GM18861 (cell line): Measurements from ENCODE around the gene ENC1.
A peak's percentile ranks its signal among the peaks of the same experiment; 100 is the strongest.

ENCODE experiments used
- ATAC-seq: cut with Tn5 transposase; IDR thresholded peaks from one replicate; pipeline ENCODE4 v1.9.1; 2021; ENCODE audit not compliant: unreplicated experiment

The ENC1 gene

DNA sequence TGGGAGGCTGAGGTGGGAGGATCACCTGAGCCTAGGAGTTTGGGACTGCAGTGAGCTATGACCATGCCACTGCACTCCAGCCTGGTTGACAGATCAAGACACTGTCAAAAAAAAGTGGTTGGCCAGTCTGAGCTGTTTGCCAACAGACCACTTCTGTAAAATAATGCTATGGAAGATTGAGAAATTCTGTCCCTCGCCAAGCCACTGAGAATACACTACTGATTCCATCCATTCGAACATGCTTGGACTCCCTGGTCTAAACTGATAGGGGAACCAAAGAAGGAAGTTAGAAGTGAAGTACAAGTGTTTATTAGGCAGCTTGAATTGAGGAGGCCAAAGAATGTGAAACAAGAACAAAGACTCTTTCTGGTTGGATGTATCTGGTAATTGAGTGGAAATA, 27.2 kb downstream of the ENC1 start:
- ATAC-seq = no peak

DNA sequence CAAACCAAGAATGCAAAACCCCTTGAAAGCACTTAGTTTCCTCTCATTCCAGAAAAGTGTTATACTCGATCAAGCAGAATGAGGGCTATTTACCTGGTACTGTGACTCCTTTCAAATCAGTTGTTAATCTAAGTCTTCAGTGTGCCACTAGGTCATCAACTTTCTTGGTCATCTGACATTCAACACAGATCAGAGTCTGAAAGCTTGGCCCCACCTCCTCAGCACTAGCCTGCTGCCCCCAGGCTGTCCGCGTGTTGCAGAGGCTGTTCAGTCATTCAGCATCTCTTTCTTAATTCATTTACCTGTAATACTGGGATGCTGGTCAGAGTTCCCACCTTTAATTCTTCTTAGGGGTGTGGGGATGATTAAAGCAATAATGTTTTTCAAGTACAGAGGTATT, 28.5 kb downstream of the ENC1 start:
- no peak for ATAC-seq

DNA sequence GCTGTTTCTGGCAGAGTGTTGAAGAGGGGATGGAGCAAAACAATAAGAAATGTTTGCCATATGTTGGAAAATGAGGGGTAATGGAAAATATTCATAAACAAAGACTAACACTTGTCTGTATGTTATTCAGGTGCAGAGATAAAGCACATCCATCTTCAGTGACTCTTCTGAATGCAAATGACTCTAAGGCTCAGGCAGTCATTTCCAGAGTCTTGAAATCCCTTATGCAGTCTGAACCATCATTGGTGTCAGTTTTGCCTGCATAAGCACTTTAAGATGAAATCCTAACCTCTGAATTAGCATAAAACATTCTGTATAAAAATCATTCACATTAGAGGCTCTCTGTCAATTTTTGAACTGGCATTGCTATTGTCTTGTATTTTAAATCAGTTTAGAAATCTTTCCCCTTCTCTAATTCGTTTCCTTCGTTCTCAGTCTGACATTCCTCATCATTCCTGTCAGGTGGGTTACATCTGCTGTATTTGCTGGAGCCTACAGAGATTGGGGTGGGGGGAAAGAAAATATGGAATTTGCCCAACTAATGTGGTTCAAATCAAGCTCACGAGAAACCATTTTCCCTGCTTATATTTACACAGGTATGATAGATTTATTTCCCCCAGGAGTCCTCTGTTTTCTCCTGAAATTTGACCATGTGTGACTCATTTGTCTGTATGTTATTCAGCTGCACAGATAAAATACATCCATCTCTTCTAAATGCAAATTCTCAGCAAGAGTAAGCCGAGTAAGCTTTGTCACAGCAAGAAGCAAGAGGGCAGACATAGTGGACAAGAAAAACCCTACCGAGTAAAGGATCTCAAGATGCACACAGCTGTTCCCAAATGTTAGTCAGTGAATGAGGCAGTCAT, 31.6 kb downstream of the ENC1 start:
- ATAC-seq = no peak

DNA sequence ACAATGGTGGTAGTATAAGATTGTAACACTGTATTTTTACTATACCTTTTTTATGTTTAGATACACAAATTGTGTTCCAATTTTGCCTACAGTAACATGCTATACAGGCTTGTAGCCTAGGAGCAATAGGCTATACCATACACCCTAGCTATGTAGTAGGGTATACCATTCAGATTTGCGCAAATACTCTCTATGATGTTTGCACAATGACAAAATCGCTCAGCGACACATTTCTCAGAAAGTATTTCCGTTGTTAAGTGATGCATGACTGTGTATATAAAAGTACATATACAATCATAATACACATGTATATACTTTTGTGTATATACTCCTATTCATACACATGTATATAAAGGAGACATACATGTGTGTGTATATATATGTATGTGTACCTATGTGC, 34.8 kb downstream of the ENC1 start:
- no peak for ATAC-seq

DNA sequence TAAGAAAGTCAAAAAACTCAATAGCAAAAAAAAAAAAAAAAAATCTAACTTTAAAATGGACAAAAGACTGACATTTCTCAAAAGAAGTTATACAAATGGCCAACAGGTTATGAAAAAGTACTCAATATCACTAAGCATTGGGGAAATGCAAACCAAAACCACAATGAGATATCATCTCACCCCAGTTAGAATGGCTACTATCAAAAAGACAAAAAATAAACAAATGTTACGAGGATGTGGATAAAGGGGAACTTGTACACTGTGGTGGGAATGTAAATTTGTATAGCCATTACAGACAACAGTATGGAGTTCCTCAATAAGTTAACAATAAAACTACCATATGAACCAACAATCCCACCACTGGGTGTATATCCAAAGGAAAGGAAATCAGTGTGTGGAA, 37.2 kb downstream of the ENC1 start:
- ATAC-seq = no peak

DNA sequence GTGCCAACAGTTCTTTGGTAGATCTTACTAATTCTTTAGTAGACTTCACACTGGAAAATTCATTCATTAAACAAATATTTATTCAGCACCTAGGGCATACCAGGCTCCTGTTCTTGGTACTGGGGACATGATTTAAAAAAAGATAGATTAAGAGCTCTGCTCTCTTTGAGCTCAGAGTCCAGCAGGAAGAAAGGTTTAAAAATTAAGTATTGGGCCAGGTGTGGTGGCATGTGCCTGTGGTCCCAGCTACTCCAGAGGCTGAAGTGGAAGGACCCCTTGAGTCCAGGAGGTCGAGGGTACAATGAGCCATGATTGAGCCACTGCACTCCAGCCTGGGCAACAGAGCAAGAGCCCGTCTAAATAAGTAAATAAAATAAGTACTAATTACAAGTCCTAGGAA, 41.4 kb downstream of the ENC1 start:
- ATAC-seq = no peak

DNA sequence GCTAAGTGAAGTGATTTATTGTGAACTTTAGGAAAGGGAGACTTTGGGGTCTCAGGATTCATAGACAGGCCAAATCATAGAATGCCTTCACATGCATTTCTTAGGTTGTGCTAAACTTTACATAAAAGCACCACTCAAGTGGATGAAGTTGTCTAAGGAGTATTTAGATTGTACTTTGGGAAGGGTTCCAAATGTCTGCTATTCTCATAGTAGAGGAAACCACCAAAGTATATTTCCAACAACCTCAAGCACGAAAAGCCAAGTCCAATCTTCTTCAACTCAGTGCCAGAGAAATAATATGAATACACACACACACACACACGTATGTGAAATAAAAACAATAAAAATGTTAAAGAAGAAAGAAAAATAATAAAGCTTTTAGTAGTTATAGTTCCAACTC, 41.8 kb downstream of the ENC1 start:
- ATAC-seq = no peak

DNA sequence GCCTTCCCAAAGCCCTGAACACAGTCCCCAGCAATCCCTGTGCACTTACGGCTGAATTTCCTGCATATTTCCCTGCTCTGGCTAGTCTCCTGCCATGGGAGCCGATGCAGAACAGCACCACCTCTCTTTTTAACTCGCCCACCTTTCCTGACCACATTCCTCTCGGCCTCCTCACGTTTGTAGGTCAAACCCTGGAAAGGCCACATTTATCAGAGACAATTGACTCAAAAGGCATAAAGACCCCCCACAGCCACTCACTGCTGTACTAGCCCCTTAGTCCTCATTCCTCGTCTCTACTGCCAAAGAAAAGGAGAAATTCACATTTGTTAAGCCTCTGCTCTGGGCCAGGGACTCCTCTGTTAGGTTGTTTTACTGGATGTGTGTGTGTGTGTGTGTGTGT, 43.6 kb downstream of the ENC1 start:
- no peak for ATAC-seq

DNA sequence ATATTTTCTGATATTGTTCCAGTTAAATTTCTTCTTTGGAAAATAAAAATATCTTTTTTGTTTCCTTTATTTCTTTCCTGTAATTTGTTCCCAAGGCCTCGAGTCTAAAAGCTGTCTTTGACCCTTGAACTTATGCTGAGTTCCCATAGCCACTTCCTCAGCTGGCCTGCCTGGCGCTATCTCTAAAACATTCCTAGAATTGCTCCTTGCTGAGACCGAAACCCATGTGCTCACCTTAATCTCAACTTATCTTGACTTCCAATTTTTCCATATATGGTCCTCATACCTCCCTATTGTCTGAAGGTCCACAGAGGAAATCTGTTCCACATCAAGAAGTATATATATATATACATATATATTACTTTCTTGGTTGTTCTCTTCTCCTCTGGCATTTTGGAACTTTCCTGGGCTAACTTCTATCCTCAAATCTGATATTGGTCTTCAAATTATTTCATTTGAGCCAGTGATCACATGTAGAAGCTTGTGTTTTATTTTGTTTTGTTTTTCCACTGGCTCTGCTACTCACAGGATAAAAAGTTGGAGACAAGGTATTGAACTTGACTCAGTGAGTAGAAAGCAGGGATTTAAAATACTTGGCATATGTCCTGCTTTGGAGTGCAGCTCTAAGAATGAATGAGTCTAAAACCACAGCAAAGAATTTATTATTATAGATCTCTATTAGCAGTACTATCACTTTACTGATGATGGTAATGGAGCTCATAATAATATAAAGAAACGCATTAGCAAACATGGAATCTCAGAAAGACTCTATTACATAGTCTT, 45.2 kb downstream of the ENC1 start:
- ATAC-seq = no peak

DNA sequence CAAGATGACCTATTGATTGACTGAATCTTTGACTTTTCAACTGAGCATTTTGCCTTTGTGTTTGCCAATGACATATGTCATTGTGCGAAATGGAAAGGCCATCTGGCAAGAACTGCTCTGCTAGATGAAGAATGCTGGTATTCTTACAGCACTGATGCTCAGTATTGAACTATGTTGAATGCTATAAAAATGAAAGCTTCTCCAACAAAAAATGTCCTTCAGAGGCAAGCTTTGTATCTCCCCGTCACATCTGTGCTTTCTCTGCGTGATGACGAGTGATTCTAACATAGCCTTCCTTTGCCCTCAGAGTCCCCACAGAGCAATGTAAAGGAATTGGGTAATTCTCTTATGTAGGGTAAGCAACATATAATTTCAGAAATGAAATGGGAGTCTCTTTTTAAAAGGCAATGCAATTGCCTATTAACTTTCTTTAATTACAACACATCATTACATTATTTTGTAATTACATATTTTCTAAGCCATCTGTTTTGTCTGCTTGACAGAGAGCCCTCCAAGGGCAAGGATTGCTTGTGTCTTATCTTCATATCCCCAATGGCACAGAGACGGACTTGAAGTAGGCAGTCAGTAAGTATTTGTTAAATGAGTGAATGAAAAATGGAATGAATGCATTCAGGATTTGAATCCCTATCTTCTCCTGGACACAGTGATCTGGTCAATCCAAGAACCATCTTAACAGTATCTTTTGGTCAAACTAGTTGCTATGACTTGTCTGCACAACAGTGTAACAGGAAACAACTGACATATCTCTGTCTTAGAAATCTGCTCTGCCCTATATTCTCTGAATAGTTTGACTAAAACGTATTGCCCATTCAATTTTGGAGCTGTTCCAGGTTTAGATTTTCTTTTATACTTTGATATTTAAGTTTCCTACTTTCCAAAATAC, 46.1 kb downstream of the ENC1 start:
- no peak for ATAC-seq

DNA sequence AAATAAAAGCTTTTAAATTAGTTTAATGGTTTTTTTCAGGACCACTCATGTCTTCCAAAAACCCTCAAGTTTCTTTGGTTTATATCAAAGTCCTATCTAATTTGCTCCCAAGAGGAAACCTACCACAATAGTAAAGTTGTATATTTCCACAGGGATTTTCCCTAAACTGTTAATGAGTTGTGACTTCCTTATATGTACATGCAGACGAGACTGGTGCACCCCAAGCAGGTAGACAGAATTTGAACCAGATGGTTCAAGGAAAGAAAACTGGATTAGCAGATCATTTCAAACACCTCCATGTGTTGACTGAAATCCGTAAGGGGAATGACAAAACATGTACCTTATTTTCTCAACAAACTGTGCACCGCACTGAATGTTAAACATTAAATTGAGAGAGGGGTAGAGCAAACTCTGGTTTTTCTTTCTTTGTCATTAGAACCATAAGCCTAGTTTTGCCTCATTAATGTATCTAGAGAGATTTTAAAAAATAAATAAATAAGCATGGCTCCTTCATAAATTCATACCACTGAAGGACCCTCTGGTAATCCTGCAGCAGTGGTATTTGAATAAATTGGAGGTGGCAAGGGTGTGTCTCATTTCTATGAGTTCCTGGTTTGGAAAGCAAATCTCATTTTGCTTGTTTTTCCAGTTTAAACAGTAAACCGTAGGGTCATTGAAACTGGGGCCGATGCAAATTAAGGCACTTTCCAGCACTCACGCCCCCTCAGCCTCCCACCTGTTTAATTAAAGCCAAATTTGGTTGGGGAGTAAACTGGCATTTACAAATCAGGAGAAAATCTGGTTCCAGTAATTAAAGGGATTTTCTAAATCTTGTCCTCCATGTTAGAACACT, 51.1 kb downstream of the ENC1 start:
- ATAC-seq = no peak

DNA sequence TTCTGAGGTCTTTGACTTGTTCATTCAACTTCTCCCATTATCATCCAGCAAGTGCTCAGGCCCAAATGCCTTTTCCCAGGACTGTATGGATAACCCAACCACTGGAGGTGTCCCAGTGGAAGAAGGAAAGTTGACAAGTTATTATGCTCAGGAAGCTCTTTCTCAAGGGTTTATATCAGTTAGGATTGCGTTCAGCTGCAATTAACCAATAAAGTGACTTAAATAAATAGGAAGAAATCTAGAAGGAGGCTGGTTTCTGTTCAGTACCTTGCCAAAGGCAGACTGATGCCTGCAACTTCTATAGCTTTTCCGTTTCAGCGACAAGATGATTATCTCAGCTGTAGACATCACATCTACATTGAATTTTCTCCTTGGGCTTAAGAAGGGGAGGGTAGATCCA, 52.1 kb downstream of the ENC1 start:
- ATAC-seq = no peak

DNA sequence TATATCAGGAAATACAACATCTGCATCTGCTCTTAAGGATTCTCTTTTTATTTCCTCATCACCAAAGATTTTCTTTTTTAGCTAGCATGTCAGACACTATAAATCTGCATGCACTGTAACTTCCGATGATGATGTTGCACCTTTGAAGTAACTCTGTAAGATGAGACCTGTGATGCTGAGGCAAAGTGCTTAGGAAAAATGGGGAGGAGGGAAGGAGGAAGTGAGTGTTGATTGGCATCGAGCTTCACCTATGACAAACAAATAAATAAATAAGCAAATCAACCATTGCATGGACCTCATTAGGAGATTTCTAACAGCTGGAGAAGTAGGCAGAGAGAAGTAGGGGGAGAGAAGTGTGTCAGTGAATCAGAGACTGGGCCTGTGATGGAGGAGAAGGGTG, 52.6 kb downstream of the ENC1 start:
- ATAC-seq = no peak

DNA sequence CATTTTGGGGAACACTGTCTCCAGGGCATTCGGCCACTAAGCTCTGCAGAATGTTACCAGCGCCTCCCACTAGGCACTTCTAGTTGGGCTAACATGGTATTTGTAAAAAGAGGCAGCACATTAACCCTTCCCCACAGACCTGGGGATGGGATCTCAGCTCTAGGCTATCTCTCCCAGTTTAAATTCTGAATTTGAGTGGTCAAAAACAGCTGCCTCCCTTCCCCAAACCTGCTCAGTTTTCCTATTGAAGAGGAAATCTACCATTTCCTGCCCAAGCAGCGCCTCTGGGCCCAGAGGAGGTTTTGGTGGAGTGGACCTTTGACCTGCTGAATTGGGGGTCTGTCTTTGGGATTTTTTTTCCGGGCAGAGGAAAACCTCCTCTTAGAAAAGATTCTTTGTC, 53.2 kb downstream of the ENC1 start:
- ATAC-seq = no peak

DNA sequence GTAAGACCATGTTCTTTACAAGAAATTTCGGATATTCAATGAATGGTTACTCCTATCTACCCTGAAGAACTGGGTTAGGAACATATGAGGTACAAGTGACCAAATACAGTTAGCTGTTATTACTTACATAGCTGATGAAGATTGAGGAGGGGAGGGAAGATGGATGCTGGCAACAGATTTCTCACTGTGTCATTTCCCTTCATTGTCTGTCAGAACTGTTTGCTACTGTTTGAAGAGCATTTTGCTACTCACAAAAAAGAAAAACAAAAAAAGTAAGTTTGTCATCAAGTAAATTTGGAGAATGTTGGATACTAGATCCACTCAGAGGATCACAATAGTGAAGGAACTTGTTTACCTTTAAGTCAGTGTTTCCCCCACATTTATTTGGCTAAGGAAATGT, 53.7 kb downstream of the ENC1 start:
- no peak for ATAC-seq

DNA sequence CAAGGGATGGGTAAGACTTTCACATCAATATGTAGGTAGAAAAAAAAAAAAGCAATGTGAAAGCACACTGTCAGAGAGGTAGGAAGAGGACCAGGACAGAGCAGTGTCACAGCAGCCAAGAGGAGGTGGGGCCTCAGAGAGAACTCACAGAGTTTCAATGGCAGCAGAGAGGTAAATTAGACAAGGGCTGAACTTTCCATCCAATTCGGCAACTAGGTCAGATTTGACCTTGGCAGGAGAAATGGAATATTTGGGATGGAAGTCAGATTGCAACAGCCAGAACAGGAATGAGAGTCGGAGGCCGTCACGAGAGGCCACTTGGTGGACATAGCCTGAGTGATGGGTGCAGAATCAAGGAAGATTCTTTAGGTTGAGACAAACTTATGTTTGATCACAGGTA, 57.7 kb downstream of the ENC1 start:
- ATAC-seq = no peak

DNA sequence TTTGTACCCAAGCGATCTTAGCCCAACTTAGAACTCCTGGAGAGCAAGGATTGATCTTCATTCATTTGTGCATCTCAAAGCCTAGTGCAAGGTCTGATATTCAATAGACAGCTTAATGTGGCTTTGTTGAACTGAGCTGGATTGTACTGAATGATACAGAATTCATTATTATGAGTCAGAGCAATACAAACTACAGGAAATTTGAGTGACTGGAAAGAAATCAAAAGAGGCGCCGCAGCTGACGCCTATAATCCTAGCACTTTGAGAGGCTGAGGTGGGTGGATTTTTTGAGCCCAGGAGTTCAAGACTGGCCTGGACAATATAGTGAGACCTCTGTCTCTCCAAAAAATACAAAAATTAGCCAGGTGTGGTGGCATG, 58.6 kb downstream of the ENC1 start:
- no peak for ATAC-seq

DNA sequence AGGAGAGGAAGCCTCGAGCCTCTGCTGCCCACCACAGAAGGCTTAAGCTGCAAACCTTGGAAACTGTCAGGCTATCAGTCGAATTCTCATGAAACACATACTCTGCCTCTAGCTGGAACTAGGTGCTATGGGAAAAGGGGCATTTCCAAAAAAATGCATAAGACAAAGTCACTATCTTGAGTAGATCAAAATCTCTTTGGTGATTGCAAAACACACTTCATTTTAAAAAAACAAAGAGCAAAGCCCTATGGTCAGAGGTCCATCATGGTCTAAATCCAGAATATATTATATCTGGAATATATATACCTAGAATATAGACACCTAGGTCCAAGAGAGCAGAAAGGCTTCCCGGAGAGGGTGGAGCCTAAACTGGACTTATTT, 59.8 kb downstream of the ENC1 start:
- no peak for ATAC-seq

DNA sequence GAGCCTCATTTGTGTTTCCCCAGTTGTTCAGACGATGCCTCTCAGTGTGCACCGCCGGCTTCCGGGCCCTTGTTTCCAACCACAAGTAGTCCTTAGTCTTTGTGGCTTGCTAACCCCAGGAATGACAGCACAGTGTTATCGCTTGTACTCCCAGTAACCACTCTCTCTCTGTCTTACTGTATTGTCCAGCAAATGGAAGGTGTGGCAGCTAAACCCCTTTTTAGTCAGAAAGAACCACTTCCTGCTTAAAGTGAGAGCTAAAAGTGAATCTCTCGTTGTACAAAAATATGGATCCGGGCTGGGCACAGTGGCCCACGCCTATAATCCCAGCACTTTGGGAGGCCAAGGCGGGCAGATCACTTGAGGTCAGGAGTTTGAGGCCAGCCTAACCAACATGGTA, 61.3 kb downstream of the ENC1 start:
- peak; percentile 58 for ATAC-seq

DNA sequence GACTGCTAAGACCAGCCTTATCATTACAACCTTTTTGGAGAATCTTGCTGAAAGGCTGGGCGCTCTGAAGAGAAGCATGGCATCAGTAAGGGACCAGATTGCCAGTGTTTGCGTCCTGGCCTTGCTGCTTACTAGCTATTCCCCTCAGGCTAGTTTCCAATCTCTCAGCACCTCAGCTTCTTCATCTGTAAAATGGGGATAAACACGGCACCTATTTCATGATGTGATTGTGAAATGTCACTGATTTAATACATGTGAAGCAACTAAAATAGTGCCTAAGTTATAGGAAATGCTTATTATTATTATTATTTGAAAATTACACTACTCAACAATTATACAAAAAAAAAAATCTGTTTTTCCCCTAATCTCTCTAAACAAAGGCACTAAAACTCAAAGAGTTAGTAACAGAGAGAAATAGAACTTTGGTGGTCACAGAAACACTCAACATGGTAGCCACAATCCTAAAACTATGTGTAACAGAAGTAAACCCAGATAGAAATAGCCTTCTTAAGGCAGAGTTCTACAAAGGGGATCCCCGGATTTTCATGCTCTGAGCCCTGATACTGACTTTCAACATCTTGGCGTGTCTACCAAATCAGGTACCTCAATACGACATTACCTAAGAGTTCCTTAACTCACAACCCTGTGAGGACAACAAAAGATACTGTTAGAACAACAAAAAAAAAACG, 62.0 kb downstream of the ENC1 start:
- peak; percentile 34 for ATAC-seq
